H1 (cell line): ENCODE results near the gene WWC1. TPM values are rescaled to one million over a fixed set of nuclear protein-coding genes. Genes with fewer than 3 reads are reported as not detected.

Source experiments
- CTCF ChIA-PET: fragments of 300-600 bp; sonication (Branson Sonifier 250); formaldehyde crosslinking; loops from one replicate; lab custom pipeline; 2021; ENCODE audit not compliant: partially characterized antibody; lab: Charles Lee
- POLR2A ChIA-PET: fragments of 300-600 bp; sonication (Branson Sonifier 250); formaldehyde crosslinking; loops from one replicate; lab custom pipeline; 2021; ENCODE audit warnings: inconsistent platforms; ENCODE audit not compliant: partially characterized antibody; lab: Charles Lee
- DNase-seq, 2 experiments: peaks; one replicate each; pipeline versions ENCODE4 v3.0.0 to v3.0.0-alpha.2; 2010 to 2022; ENCODE audit warnings: low spot score in 2 of 2, low read depth in 1 of 2, mixed read lengths in 1 of 2
- FAIRE-seq: peaks from 2 replicates; lab custom pipeline; 2011; peaks lifted over from hg19 to GRCh38; lab: Jason Lieb, UNC
- H2AFZ ChIP-seq: 2 replicates; pipeline ENCODE4 v1.8.1; 2012; ENCODE audit warnings: low read length, inconsistent platforms
- H2AK5ac ChIP-seq: 2 replicates; pipeline ENCODE4 v1.6.1; 2013; ENCODE audit warnings: low read depth, low read length
- H2BK120ac ChIP-seq: replicated peaks from 2 replicates; pipeline ENCODE3; 2013; ENCODE audit warnings: low read depth, low read length, inconsistent platforms
- H2BK12ac ChIP-seq: 2 replicates; pipeline ENCODE4 v1.6.1; 2013; ENCODE audit warnings: low read depth, low read length
- H2BK15ac ChIP-seq: 2 replicates; pipeline ENCODE4 v1.6.1; 2013; ENCODE audit warnings: low read length
- H2BK20ac ChIP-seq: 2 replicates; pipeline ENCODE4 v1.6.1; 2013; ENCODE audit warnings: low read length
- H2BK5ac ChIP-seq: 2 replicates; pipeline ENCODE4 v1.6.1; 2013; ENCODE audit warnings: low read depth, low read length
- H3K14ac ChIP-seq: 2 replicates; pipeline ENCODE4 v1.6.1; 2013; ENCODE audit warnings: inconsistent platforms; ENCODE audit not compliant: insufficient read length
- H3K18ac ChIP-seq: 2 replicates; pipeline ENCODE4 v1.6.1; 2013; ENCODE audit warnings: low read length; ENCODE audit errors: extremely low read depth
- H3K23ac ChIP-seq: 2 replicates; pipeline ENCODE4 v1.6.1; 2013; ENCODE audit warnings: inconsistent platforms; ENCODE audit not compliant: insufficient read length
- H3K23me2 ChIP-seq: 2 replicates; pipeline ENCODE4 v1.6.1; 2013; ENCODE audit warnings: low read depth, low read length
- H3K27ac ChIP-seq: 2 replicates; pipeline ENCODE4 v1.6.1; 2011; ENCODE audit warnings: low read depth, low read length, inconsistent platforms
- H3K27me3 ChIP-seq, 4 experiments: replicated peaks in 1 of 4; 1 replicate in 1 of 4; 2 replicates in 3 of 4; pipeline versions ENCODE4 v1.6.1 to v1.8.1; 2011 to 2013; ENCODE audit warnings: low read length in 3 of 4, mild to moderate bottlenecking in 3 of 4, inconsistent platforms in 2 of 4, mixed read lengths in 2 of 4, moderate library complexity in 1 of 4; ENCODE audit not compliant: control insufficient read depth in 3 of 4, insufficient read depth in 3 of 4; ENCODE audit errors: extremely low read depth in 1 of 4
- H3K36me3 ChIP-seq, 4 experiments: 2 replicates each; pipeline versions ENCODE4 v1.6.1 to v1.8.1; 2011 to 2013; ENCODE audit warnings: mild to moderate bottlenecking in 4 of 4, low read length in 3 of 4, moderate library complexity in 2 of 4, control low read depth in 1 of 4, inconsistent platforms in 1 of 4; ENCODE audit not compliant: insufficient read depth in 4 of 4, control insufficient read depth in 2 of 4
- H3K4ac ChIP-seq: replicated peaks from 2 replicates; pipeline ENCODE3; 2013; ENCODE audit warnings: low read length, low read depth, mixed read lengths, inconsistent platforms; ENCODE audit not compliant: insufficient read length
- H3K4me1 ChIP-seq, 4 experiments: replicated peaks in 1 of 4; 1 replicate in 1 of 4; 2 replicates in 3 of 4; pipeline versions ENCODE4 v1.6.1 to v1.8.1; 2011 to 2013; ENCODE audit warnings: low read length in 3 of 4, inconsistent platforms in 2 of 4, mixed read lengths in 1 of 4; ENCODE audit not compliant: insufficient read depth in 4 of 4, control insufficient read depth in 3 of 4
- H3K4me2 ChIP-seq, 2 experiments: 2 replicates each; pipeline versions ENCODE4 v1.6.1 to v1.8.1; 2011 to 2013; ENCODE audit warnings: low read depth in 2 of 2, low read length in 2 of 2, control low read depth in 1 of 2, inconsistent platforms in 1 of 2, mild to moderate bottlenecking in 1 of 2; ENCODE audit not compliant: insufficient read depth in 1 of 2
- H3K4me3 ChIP-seq, 4 experiments: fragments of 200-600, 300-600 bp in 1 of 4; sonication (generic), shearing (Covaris generic), sonication (Bioruptor Twin) in 1 of 4; 2 replicates each; pipeline versions ENCODE4 v1.5.1 to v1.8.1; 2011 to 2016; ENCODE audit warnings: low read length in 4 of 4, low read depth in 3 of 4, control low read depth in 2 of 4, inconsistent platforms in 2 of 4, mild to moderate bottlenecking in 2 of 4, mixed read lengths in 1 of 4, moderate library complexity in 1 of 4; ENCODE audit not compliant: insufficient read depth in 2 of 4; ENCODE audit errors: extremely low read depth in 1 of 4
- H3K56ac ChIP-seq: replicated peaks from 2 replicates; pipeline ENCODE3; 2013; ENCODE audit warnings: low read depth, mild to moderate bottlenecking, mixed read lengths, low read length, inconsistent platforms; ENCODE audit not compliant: insufficient read length
- H3K79me1 ChIP-seq: 2 replicates; pipeline ENCODE4 v1.6.1; 2013; ENCODE audit warnings: low read depth, low read length, control low read depth
- H3K79me2 ChIP-seq, 2 experiments: 2 replicates each; pipeline versions ENCODE4 v1.6.1 to v1.8.1; 2012 to 2013; ENCODE audit warnings: low read length in 2 of 2, mild to moderate bottlenecking in 2 of 2, inconsistent platforms in 1 of 2; ENCODE audit not compliant: insufficient read depth in 2 of 2, control insufficient read depth in 1 of 2
- H3K9ac ChIP-seq, 4 experiments: replicated peaks in 1 of 4; 1 replicate in 1 of 4; 2 replicates in 3 of 4; pipeline versions ENCODE4 v1.6.1 to v1.8.1; 2011 to 2013; ENCODE audit warnings: low read depth in 3 of 4, low read length in 3 of 4, control low read depth in 2 of 4, mild to moderate bottlenecking in 2 of 4, moderate library complexity in 2 of 4, inconsistent platforms in 1 of 4; ENCODE audit errors: extremely low read depth in 1 of 4
- H3K9me3 ChIP-seq, 2 experiments: 2 replicates each; pipeline versions ENCODE4 v1.6.1 to v1.8.1; 2012 to 2013; ENCODE audit warnings: mild to moderate bottlenecking in 2 of 2, moderate library complexity in 2 of 2, control low read depth in 1 of 2, inconsistent platforms in 1 of 2, low read depth in 1 of 2, low read length in 1 of 2, mixed read lengths in 1 of 2; ENCODE audit not compliant: insufficient read depth in 2 of 2
- H4K20me1 ChIP-seq, 2 experiments: replicated peaks in 1 of 2; 2 replicates each; pipeline versions ENCODE3 to v1.8.1; 2011 to 2013; ENCODE audit warnings: inconsistent platforms in 2 of 2, low read length in 2 of 2, mild to moderate bottlenecking in 1 of 2; ENCODE audit not compliant: insufficient read depth in 2 of 2, control insufficient read depth in 1 of 2
- H4K5ac ChIP-seq: 2 replicates; pipeline ENCODE4 v1.6.1; 2013; ENCODE audit warnings: low read length, low read depth, mixed read lengths, inconsistent platforms; ENCODE audit not compliant: insufficient read length
- H4K8ac ChIP-seq: 2 replicates; pipeline ENCODE4 v1.8.0; 2013; ENCODE audit warnings: mild to moderate bottlenecking, moderate library complexity, low read length, inconsistent platforms; ENCODE audit not compliant: insufficient read depth; ENCODE audit errors: extremely low read depth
- H4K91ac ChIP-seq: replicated peaks from 2 replicates; pipeline ENCODE3; 2013; ENCODE audit warnings: low read length, mixed read lengths, inconsistent platforms; ENCODE audit not compliant: insufficient read length
- SAP30 ChIP-seq: fragments of 300-600 bp; sonication (generic); IDR thresholded peaks from 2 replicates; pipeline ENCODE4 v1.7.1; 2012; ENCODE audit warnings: low read length, moderate library complexity, mild to moderate bottlenecking, inconsistent platforms; ENCODE audit not compliant: insufficient read depth, insufficient replicate concordance
- TBP ChIP-seq: IDR thresholded peaks from 2 replicates; pipeline ENCODE4 v1.6.1; 2011; ENCODE audit warnings: low read depth, low read length, improper control_type of control experiment
- WGBS, 2 experiments: shearing (Covaris generic) in 1 of 2; methylation state at CpG; one replicate each; pipeline versions ENCODE4 v1.1.6 to v1.1.7; 2013 to 2015; ENCODE audit warnings: low lambda C conversion rate in 2 of 2, mixed read lengths in 2 of 2, inconsistent platforms in 1 of 2, low coverage in 1 of 2, missing lambda C conversion rate in 1 of 2; ENCODE audit not compliant: insufficient replicate concordance in 2 of 2, insufficient coverage in 1 of 2, insufficient read length in 1 of 2; ENCODE audit errors: extremely low coverage in 1 of 2, missing lambda C conversion rate in 1 of 2; 5-methylcytosine and 5-hydroxymethylcytosine counted together
- polyA plus RNA-seq, 7 experiments: library from polyadenylated mRNA; depleted of rRNA in 3 of 7; stranded (reverse) in 5 of 7; unstranded in 2 of 7; fragments of >200 nt in 5 of 7; fragments of 200-250 nt in 2 of 7; gene quantifications; 1 replicate in 5 of 7; 2 replicates in 1 of 7; 4 replicates in 1 of 7; pipeline versions ENCODE4 v1.2.1 to v1.2.3, GENCODE V29; 2011 to 2013; ENCODE audit warnings: missing spikeins in 2 of 7, mixed read lengths in 2 of 7
- total RNA-seq: library from RNA; stranded (reverse); fragmentation: NEBNext Ultra II Directional; extraction: Animal tissue kit (Norgen Biotek cat#: 25700); gene quantifications from 2 replicates; pipeline ENCODE4 v1.2.1, GENCODE V29; 2021
- TF ChIP-seq, protein P1 (sequence below), 3 experiments: IDR thresholded peaks; 1 replicate in 2 of 3; 2 replicates in 1 of 3; pipeline versions ENCODE4 v1.5.1 to v1.6.1; 2011; ENCODE audit warnings: low read length in 3 of 3, mild to moderate bottlenecking in 3 of 3, inconsistent platforms in 2 of 3, low read depth in 1 of 3, moderate library complexity in 1 of 3; ENCODE audit not compliant: insufficient read depth in 1 of 3; ENCODE audit errors: control extremely low read depth in 1 of 3

Gene WWC1
- total and polyA plus RNA-seq, 2 of the 8 experiments (the other 6 are each of a cell fraction or from before 2014, with no cell fraction given): 16.4 to 41.1 TPM

DNA sequence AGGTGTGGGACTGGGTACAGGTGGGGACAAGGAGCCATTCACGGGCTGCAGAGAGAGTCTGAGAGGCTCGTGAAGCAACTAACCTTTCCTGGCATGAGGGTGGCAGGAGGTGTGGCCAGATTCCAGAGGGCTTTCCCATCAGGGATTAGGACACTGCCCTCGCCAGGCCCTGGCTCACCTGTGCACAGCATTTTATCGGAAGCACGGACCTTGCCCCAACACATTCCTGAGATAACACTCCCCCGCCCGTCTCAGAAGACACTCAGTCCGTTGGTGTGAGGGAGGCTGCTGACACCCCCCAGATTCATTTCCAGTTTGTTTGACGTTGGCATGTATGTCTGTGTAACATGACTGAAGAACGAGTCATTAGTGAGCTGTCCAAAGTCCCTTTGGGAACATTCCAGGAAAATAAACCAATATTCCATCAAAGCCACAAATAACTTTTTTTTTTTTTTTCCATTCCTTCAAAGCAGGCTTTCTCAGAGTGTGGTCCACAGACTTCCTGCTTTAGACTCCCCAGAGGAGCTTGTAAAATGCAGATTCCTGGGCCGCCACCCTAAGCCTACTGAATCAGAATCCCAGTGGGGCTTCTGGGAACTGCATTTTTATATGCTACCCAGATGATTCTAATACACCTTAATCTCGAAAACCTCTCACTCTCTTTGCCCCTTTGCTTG lies 23.4 kb downstream of the WWC1 start:
- peaks cover 7 to 23% of the 10 kb centered on the region in 2 experiments for H4K20me1 ChIP-seq
- H3K23ac ChIP-seq: no peak overlapping the region
- peak overlapping the region; percentile 76 for H3K4ac ChIP-seq
- H2BK20ac ChIP-seq: no peak overlapping the region
- H2AFZ ChIP-seq: no peak overlapping the region
- no peak overlapping the region for H3K4me3 ChIP-seq
- H3K79me2 ChIP-seq: peaks cover under 1 to 43% of the 10 kb centered on the region in 2 experiments; a peak in 3 of 4 replicates
- H2BK12ac ChIP-seq: no peak overlapping the region
- DNase-seq: no peak
- H2BK15ac ChIP-seq: no peak overlapping the region
- H2AK5ac ChIP-seq: no peak overlapping the region
- H3K9ac ChIP-seq: no peak overlapping the region
- TF ChIP-seq, protein P1, sequence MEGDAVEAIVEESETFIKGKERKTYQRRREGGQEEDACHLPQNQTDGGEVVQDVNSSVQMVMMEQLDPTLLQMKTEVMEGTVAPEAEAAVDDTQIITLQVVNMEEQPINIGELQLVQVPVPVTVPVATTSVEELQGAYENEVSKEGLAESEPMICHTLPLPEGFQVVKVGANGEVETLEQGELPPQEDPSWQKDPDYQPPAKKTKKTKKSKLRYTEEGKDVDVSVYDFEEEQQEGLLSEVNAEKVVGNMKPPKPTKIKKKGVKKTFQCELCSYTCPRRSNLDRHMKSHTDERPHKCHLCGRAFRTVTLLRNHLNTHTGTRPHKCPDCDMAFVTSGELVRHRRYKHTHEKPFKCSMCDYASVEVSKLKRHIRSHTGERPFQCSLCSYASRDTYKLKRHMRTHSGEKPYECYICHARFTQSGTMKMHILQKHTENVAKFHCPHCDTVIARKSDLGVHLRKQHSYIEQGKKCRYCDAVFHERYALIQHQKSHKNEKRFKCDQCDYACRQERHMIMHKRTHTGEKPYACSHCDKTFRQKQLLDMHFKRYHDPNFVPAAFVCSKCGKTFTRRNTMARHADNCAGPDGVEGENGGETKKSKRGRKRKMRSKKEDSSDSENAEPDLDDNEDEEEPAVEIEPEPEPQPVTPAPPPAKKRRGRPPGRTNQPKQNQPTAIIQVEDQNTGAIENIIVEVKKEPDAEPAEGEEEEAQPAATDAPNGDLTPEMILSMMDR (IDR thresholded peaks at IDR 0.05; ENCODE audit: control extremely low read depth in 1 of 3, insufficient read depth in 1 of 3, low read depth in 1 of 3, low read length in 3 of 3): peak in 2 of 3 experiments; percentile 4 to 13; a peak in 2 of 4 replicates
- TF ChIP-seq TBP (no peak), SAP30 (no peak)
- H4K5ac ChIP-seq: no peak overlapping the region
- peaks cover 2 to 19% (median 4%) of the 10 kb centered on the region in 4 experiments; a peak in 5 of 7 replicates for H3K4me1 ChIP-seq
- no peak overlapping the region for H3K56ac ChIP-seq
- H3K79me1 ChIP-seq: peaks cover 7% of the 10 kb centered on the region
- no peaks in the 10 kb centered on the region for H3K36me3 ChIP-seq
- no peaks in the 10 kb centered on the region for H3K23me2 ChIP-seq
- no peaks in the 10 kb centered on the region for H3K9me3 ChIP-seq
- ChIA-PET POLR2A (interaction anchor here (0.7 to 1.7 kb wide), 4 partner anchors 10 to 86 kb away, joined by 3 to 5 read pairs (median 4); no protein-coding TSS in a partner anchor), CTCF (interaction anchor here (0.6 to 6.7 kb wide), 18 partner anchors 10 to 149 kb away, joined by 3 to 56 read pairs (median 4); partner anchors contain the start of gene WWC1)
- H3K27me3 ChIP-seq: no peaks in the 10 kb centered on the region; a peak in 1 of 7 replicates
- no peak overlapping the region for H4K8ac ChIP-seq
- H3K14ac ChIP-seq: no peak overlapping the region
- H3K4me2 ChIP-seq: no peak overlapping the region
- no peak overlapping the region for H3K27ac ChIP-seq
- H3K18ac ChIP-seq: no peak overlapping the region
- WGBS, 2 experiments: 81% methylated on average over 12 of the region's 12 CpGs; no CpG with 5 or more reads in 1 of the 2 experiments
- no peak overlapping the region for H2BK120ac ChIP-seq
- H2BK5ac ChIP-seq: no peak overlapping the region
- FAIRE-seq: no peak
- no peak overlapping the region for H4K91ac ChIP-seq
